T1000 (cell line): ENCODE measurements around the gene PI16.
A peak's percentile ranks its signal among the peaks of the same experiment; 100 is the strongest.

Experiments used
- DNase-seq: peaks from one replicate; lab custom pipeline; 2025; ENCODE audit warnings: mixed read lengths; lab: John Stamatoyannopoulos, UW

Gene PI16, protein sequence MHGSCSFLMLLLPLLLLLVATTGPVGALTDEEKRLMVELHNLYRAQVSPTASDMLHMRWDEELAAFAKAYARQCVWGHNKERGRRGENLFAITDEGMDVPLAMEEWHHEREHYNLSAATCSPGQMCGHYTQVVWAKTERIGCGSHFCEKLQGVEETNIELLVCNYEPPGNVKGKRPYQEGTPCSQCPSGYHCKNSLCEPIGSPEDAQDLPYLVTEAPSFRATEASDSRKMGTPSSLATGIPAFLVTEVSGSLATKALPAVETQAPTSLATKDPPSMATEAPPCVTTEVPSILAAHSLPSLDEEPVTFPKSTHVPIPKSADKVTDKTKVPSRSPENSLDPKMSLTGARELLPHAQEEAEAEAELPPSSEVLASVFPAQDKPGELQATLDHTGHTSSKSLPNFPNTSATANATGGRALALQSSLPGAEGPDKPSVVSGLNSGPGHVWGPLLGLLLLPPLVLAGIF

DNA sequence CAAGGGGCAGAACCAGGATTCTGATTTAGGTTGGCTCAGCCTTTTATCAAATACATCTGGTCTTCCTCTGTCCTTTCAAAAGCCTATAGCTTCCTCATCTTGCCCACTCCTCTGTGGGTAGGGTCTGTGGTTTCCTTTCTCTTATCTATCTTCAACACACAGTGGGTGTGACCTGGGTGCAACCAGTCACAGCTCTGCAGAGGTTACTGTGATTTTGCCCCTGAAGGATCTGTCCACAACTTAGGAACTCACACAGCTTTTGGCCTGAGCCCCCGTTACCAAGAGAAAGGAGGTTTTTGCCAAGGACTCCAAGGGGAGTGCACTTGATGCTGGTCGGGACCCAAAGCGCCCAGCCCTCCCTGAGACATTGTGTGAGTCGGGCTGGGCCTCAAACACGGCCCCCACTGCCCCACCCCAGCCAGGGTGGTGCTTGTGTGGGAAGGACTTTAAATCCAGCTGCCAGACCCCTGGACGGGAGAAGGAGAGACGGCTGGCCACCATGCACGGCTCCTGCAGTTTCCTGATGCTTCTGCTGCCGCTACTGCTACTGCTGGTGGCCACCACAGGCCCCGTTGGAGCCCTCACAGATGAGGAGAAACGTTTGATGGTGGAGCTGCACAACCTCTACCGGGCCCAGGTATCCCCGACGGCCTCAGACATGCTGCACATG lies at the start of gene PI16:
Gene PI16, plus strand, starts transcription at position 477 of the 670 bp plus-strand sequence. Its CDS starts 23 bp downstream, at position 500.
- no peak for DNase-seq

DNA sequence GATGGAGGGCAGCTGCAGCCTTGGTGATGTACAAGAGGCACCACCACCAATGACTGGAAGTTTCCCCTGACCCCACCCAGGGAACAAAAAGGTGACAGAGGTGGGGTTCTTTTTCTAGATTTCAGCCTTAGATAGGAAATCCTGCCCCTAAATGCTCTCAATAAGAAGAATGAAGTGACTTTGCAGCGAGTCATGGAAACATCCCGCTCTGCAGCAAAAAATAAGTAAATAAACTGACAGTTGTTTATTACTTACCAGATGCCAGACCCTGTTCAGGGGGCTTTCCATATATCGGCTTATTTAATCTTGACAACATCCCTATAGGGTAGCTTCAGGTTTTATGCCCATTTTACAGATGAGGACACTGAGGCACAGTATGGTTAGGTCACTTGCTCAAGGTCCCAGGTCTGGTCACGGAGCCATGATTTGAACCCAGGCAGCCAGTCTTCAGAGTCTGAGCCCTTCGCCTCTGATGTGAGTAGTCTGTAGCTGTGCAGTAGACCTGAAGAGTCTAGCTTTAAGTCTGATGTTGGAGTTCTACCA lies 49.6 kb upstream of the PI16 start:
- DNase-seq = no peak

GRCh38 chr6:36906539-36907325 lies 47.8 kb upstream of the PI16 start:
- DNase-seq = no peak

DNA sequence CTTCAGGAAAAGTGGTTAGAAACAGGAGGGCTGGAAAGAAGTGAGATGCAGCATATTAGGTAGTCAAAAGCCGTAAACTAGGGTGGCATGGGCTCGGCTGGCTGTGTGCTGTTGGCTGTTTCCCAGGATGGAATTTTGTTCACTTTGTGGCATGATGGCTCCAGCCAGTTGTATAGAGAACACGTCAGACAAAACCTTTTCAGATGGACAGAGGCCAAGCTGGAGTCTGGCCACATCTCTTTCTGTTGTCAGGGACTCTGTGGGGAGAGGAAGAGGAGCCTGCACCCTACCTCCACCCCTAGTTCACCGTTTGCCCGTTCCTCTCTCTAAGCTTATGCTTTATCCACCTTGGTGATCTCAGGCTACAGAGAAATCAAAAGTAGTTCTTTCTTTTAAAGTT lies 46.8 kb upstream of the PI16 start:
- DNase-seq = no peak

DNA sequence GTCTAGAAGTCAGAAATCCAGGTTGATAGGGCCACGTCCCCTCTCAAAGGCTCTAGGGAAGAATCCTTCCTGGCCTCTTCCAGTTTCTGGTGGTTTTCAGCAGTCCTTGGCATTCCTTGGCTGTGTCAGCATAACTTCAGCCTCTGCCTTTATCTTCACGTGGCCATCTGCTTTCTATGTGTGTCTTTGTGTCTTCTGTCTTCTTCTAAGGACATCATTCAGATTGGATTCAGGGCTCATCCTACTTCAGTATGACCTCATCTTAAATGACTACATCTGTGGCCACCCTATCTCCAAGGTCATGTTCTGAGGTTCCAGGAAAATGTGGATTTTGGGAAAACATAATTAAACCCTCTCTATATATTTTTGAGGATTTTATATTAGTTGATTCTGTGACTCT lies 45.8 kb upstream of the PI16 start:
- no peak for DNase-seq

DNA sequence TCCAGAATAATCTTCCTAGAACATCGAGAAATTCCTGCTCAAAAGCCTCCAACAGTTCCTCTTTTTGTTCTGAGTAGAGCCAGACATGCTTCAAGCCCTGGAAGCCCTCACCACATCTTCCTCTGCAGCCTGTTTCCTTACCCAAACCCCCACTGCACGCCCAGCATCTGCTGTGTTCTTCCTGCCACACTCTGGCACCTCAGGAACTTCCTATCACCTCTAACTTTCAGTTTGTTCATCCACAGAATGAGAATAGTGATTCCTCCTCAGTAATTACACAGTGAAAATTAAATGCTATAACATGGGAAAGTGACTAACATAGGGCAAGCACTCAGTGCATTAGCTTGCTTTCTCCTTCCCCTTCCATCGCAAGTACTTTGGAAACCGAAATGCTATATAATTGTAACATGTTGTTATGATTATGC lies 42.5 kb upstream of the PI16 start:
- DNase-seq = no peak

GRCh38 chr6:36912586-36912985 lies 42.0 kb upstream of the PI16 start:
- DNase-seq = peak; percentile 42

- no peak for DNase-seq
Measured at GRCh38 chr6:36913082-36913481, 41.5 kb upstream of the PI16 start.

DNA sequence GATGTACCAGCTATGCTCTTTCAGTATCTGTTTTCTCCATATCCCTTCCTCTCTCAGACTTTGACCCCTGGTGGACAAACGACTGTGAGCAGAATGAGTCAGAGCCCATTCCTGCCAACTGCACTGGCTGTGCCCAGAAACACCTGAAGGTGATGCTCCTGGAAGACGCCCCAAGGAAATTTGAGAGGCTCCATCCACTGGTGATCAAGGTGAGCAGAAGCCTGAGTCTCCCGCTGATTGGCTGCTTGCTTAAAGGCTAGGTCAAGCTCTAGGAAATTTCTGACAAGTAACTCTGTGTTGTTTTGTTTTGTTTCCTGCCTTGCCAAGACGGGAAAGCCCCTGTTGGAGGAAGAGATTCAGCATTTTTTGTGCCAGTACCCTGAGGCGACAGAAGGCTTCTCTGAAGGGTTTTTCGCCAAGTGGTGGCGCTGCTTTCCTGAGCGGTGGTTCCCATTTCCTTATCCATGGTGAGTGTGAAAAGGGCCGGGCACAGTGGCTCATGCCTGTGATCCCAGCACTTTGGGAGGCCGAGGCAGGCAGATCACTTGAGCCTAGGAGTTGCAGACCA lies 40.2 kb upstream of the PI16 start:
- no peak for DNase-seq

DNA sequence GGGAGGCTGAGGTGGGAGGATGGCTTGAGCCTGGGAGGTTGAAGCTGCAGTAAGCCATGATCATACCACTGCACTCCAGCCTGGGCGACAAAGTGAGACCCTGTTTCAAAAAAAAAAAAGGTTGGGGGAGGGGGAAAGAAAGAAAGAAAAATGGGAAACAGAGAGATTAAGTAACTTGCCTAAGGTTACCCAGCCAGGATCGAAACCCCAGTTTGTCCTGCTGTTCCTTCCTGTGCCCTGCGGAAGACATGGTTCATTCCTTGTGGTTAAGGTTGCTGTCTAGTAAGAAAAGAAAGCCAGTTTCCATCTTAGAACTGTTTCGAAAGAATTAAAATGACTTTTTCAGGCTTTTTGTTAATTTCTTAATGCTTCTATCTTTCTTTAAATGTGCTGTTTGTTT lies 38.9 kb upstream of the PI16 start:
- DNase-seq = no peak

DNA sequence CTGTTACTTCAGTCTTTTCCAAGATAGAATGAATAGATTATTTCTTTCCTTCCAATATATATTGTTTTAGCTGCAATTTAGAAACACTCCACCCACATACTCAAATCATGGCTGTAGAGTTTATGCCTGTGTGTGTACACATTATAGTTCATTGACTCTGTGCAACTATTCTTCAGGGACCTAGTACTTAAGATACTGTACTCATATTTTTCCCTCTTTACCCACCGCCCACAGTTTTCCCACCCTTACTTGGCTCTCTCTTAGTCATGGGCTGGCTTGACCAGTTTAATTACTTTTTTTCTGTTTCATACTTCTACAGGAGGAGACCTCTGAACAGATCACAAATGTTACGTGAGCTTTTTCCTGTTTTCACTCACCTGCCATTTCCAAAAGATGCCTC lies 38.4 kb upstream of the PI16 start:
- no peak for DNase-seq

- no peak for DNase-seq
Measured at GRCh38 chr6:36917541-36918193, 36.9 kb upstream of the PI16 start.

DNA sequence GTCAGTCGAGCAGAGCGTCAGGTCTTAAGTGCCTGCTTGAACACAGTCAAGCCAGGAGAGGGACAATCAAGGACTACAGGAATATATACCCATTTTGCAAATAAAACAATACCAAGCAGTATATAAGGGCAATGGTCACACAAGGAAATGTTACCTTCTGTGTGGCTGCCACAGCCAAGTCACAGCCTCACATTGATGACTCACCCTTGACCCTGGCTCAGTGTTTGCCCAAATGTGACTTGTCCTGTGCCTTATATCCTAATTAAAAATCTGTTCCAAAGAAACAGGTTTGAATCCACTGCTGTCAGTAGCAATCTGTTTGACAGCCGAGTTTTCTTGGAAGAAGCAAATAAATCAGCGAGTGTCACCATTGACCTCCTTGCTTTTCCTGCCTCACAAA lies 34.5 kb upstream of the PI16 start:
- DNase-seq = no peak

DNA sequence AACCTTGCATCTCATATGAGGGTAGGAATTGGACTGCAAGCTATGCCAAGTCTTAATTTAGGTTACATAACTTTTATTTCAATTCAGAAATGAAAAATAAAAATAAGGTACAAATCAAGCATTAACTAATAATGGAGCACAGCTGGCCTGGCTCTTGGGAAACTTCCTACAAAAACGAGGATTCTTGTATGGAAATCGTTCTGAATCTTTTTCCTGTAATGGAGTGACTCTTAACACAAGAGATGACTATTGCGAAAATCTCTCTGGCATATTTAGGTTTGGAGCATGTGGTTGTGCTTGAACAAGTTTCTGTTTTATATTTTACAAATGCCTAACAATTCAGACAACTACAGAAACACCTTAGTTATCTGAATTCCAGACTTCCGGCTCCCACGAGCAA lies 34.0 kb upstream of the PI16 start:
- no peak for DNase-seq

DNA sequence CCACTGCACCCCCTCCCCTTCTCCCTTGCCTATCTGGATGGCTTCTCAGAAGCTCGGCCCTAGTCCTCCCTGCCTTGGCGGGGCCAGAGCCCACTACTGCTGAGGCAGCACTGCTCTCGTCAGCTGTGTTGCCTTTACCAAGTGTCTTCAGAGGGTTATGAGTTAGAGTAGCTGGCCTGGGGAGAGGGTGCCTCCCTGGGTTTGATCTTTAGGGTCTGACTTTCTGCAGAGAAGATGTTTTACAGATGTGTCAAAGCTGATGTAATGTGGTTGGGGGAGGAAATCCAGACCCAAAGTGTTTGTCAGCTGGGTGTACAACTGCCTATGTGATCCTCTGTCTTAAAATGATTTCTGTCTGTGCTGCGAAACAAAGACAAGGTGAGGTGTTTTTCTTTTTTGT lies 30.4 kb upstream of the PI16 start:
- DNase-seq = no peak

DNA sequence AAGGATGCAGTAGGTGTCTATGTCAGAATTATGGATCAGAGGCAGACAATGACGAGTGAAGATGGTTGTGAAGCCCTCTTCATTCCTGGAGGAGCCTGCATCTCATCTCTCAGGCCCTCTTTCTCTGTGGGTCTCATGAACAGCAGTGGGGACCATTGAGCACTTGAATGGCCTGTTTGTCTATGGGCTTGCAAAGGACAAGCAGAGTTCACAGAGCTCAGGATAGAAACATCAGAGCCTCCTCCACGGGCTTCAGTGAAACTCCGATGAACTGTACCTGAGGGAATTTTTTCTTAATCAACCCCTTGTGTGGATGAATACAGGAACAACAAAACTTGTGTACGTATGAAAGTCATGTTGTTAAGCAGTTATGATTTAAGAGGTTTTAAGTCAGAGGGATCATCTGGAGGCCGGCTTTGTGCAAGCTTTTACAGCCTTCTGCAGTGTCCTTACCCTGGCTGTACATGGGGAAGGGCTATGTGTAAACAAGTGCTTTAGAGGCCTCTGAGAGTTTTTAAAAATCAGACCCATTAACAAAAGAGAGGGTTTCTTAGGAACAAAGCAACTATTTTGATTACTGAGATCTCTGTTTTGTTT lies 29.7 kb upstream of the PI16 start:
- no peak for DNase-seq

DNA sequence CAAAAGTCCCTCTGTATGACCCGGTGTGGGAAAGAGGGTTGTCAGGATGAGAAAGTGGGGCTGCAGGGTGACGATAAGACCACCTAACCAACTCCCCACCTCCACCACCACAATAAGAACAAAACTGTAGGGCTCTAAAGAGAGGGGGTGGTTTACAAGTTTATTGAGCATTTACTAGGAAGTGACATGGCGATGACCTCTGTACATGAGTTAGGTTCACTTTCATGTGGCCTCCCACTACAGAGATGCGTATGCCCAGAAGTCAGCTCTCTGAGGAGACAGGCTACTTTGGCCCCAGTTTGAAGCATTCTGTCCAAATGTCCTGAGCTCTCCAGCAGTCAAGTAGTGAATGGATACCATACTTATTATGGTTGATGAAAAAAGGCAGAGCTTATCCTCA lies 28.7 kb upstream of the PI16 start:
- DNase-seq = no peak

- no peak for DNase-seq
Measured at GRCh38 chr6:36926708-36927513, 27.6 kb upstream of the PI16 start.

- DNase-seq = no peak
Measured at GRCh38 chr6:36927691-36928546, 26.6 kb upstream of the PI16 start.
